ENCODE results near the gene FCN2. TPM values are rescaled to one million over a fixed set of nuclear protein-coding genes. Genes with fewer than 3 reads are reported as not detected.
A peak's percentile ranks its signal among the peaks of the same experiment; 100 is the strongest.

FCN2 gene
- total and polyA plus RNA-seq, 4 donors, result 23.6 to 186 (median 121) TPM

- Histone ChIP-seq H3K36me3 (ENCODE audit: control insufficient read depth in 4 of 4, insufficient read depth in 3 of 4, low read depth in 1 of 4, low read length in 3 of 4) (no peaks in the 10 kb centered on the region), H3K9ac (ENCODE audit: low read depth in 1 of 2, low read length in 2 of 2) (no peak overlapping the region), H3K27me3 (ENCODE audit: control insufficient read depth in 4 of 4, insufficient read depth in 4 of 4, low read length in 3 of 4) (no peaks in the 10 kb centered on the region), H3K4me1 (ENCODE audit: control insufficient read depth in 4 of 4, insufficient read depth in 4 of 4, low read length in 3 of 4) (no peaks in the 10 kb centered on the region), H3K27ac (ENCODE audit: low read depth in 1 of 2, low read length in 2 of 2) (no peak overlapping the region), H3K9me3 (ENCODE audit: control insufficient read depth in 4 of 4, low read length in 3 of 4) (no peaks in the 10 kb centered on the region), H3K4me3 (ENCODE audit: low read depth in 1 of 3, low read length in 3 of 3) (no peak overlapping the region)
- DNase-seq (ENCODE audit: low spot score), result no peak
- 83% methylated on average over 13 of the region's 13 CpGs for WGBS
- no peak for TF ChIP-seq SP1 (IDR thresholded peaks at IDR 0.05)
- no peak for TF ChIP-seq FOXA2 (IDR thresholded peaks at IDR 0.05)
Measured at GRCh38 chr9:134879664-134880483, 736 bp upstream of the FCN2 start.

DNA sequence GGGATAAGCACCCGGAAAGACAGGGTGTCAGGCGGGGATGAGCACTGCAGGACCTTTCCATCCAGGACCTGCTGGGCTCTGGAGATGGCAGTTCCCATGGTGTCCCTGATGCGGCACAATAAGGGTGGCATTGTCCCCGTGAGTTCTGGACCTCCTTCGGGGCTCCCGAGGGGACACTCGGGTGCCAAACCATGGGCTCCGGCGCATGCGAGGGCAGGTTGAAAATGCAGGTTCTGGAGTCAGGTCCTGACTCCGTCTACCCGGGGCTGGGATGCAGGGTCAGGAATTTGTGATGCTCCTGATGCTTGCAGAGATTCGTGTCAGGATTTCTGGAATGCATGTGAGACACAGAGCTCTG is 682 bp downstream of the FCN2 start:
- no peaks in the 10 kb centered on the region for H3K9me3 ChIP-seq (ENCODE audit: control insufficient read depth in 4 of 4, low read length in 3 of 4)
- TF ChIP-seq HNF4G (IDR thresholded peaks at IDR 0.05) (no peak), REST (IDR thresholded peaks at IDR 0.05) (no peak), FOXA2 (IDR thresholded peaks at IDR 0.05) (no peak), RAD21 (IDR thresholded peaks at IDR 0.05) (no peak), EGR1 (IDR thresholded peaks at IDR 0.05; ENCODE audit: low read depth in 2 of 2) (no peak), FOXA1 (IDR thresholded peaks at IDR 0.05) (no peak), YY1 (IDR thresholded peaks at IDR 0.05) (no peak), GABPA (IDR thresholded peaks at IDR 0.05 in 1 of 2, conservative IDR thresholded peaks at IDR 0.05 in 1 of 2) (no peak), RXRA (IDR thresholded peaks at IDR 0.05) (no peak), TAF1 (conservative IDR thresholded peaks at IDR 0.05) (no peak), HNF4A (conservative IDR thresholded peaks at IDR 0.05) (no peak), NR2F2 (IDR thresholded peaks at IDR 0.05) (no peak), SP1 (IDR thresholded peaks at IDR 0.05) (no peak), MAX (IDR thresholded peaks at IDR 0.05) (no peak), JUND (IDR thresholded peaks at IDR 0.05) (no peak)
- TF ChIP-seq, protein P1, sequence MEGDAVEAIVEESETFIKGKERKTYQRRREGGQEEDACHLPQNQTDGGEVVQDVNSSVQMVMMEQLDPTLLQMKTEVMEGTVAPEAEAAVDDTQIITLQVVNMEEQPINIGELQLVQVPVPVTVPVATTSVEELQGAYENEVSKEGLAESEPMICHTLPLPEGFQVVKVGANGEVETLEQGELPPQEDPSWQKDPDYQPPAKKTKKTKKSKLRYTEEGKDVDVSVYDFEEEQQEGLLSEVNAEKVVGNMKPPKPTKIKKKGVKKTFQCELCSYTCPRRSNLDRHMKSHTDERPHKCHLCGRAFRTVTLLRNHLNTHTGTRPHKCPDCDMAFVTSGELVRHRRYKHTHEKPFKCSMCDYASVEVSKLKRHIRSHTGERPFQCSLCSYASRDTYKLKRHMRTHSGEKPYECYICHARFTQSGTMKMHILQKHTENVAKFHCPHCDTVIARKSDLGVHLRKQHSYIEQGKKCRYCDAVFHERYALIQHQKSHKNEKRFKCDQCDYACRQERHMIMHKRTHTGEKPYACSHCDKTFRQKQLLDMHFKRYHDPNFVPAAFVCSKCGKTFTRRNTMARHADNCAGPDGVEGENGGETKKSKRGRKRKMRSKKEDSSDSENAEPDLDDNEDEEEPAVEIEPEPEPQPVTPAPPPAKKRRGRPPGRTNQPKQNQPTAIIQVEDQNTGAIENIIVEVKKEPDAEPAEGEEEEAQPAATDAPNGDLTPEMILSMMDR (IDR thresholded peaks at IDR 0.05; ENCODE audit: low read depth, low read length, missing input control), result no peak
- TF ChIP-seq, protein P2, sequence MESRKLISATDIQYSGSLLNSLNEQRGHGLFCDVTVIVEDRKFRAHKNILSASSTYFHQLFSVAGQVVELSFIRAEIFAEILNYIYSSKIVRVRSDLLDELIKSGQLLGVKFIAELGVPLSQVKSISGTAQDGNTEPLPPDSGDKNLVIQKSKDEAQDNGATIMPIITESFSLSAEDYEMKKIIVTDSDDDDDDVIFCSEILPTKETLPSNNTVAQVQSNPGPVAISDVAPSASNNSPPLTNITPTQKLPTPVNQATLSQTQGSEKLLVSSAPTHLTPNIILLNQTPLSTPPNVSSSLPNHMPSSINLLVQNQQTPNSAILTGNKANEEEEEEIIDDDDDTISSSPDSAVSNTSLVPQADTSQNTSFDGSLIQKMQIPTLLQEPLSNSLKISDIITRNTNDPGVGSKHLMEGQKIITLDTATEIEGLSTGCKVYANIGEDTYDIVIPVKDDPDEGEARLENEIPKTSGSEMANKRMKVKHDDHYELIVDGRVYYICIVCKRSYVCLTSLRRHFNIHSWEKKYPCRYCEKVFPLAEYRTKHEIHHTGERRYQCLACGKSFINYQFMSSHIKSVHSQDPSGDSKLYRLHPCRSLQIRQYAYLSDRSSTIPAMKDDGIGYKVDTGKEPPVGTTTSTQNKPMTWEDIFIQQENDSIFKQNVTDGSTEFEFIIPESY (IDR thresholded peaks at IDR 0.05), result no peak
- TF ChIP-seq, protein P3, sequence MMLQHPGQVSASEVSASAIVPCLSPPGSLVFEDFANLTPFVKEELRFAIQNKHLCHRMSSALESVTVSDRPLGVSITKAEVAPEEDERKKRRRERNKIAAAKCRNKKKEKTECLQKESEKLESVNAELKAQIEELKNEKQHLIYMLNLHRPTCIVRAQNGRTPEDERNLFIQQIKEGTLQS (IDR thresholded peaks at IDR 0.05), result no peak
- no peaks in the 10 kb centered on the region for H3K27me3 ChIP-seq (ENCODE audit: control insufficient read depth in 4 of 4, insufficient read depth in 4 of 4, low read length in 3 of 4)
- peak overlapping the region in 2 of 3 donors; percentile 28 to 34 for H3K4me3 ChIP-seq (ENCODE audit: low read depth in 1 of 3, low read length in 3 of 3)
- H3K9ac ChIP-seq (ENCODE audit: low read depth in 1 of 2, low read length in 2 of 2), result no peak overlapping the region
- H3K36me3 ChIP-seq (ENCODE audit: control insufficient read depth in 4 of 4, insufficient read depth in 3 of 4, low read depth in 1 of 4, low read length in 3 of 4), result no peaks in the 10 kb centered on the region
- WGBS, result 75% methylated on average over 13 of the region's 13 CpGs
- H3K27ac ChIP-seq (ENCODE audit: low read depth in 1 of 2, low read length in 2 of 2), result peak overlapping the region in 1 of 2 donors; percentile 38
- DNase-seq (ENCODE audit: low spot score), result no peak
- no peaks in the 10 kb centered on the region for H3K4me1 ChIP-seq (ENCODE audit: control insufficient read depth in 4 of 4, insufficient read depth in 4 of 4, low read length in 3 of 4)

Data from liver (tissue), 9 donors.